NCI-H446 treated with DMSO at 0.1 percent for 48 hours (cell line): ENCODE data around the gene DQX1.
A peak's percentile ranks its signal among the peaks of the same experiment; 100 is the strongest.

Experiments used
- DNase-seq: peaks from one replicate; lab custom pipeline; 2025; lab: John Stamatoyannopoulos, UW

The DQX1 gene

GRCh38 chr2:74511104-74511989 lies 14.7 kb downstream of the DQX1 start:
- DNase-seq: peak; percentile 1

GRCh38 chr2:74510272-74510671 lies 15.8 kb downstream of the DQX1 start:
- DNase-seq: no peak

GRCh38 chr2:74507926-74508520 lies 18.0 kb downstream of the DQX1 start:
- DNase-seq: peak; percentile 16

GRCh38 chr2:74507145-74507925 lies 18.7 kb downstream of the DQX1 start, which contains the start of gene PCGF1:
Gene PCGF1, minus strand, starts transcription at chr2:74507695. Its CDS starts 27 bp downstream, at chr2:74507668.
- peak; percentile 91 for DNase-seq

GRCh38 chr2:74505448-74506246 lies 20.4 kb downstream of the DQX1 start:
- DNase-seq: no peak

GRCh38 chr2:74504591-74504990 lies 21.4 kb downstream of the DQX1 start:
- no peak for DNase-seq

GRCh38 chr2:74503506-74504475 lies 22.2 kb downstream of the DQX1 start:
- DNase-seq: no peak

GRCh38 chr2:74502720-74503505 lies 23.1 kb downstream of the DQX1 start:
- DNase-seq: no peak

GRCh38 chr2:74502147-74502719 lies 23.8 kb downstream of the DQX1 start:
- no peak for DNase-seq

- no peak for DNase-seq
Observed at GRCh38 chr2:74501335-74502071, 24.5 kb downstream of the DQX1 start.

GRCh38 chr2:74500578-74500946 lies 25.5 kb downstream of the DQX1 start:
- DNase-seq: no peak

GRCh38 chr2:74499940-74500577 lies 26.0 kb downstream of the DQX1 start:
- no peak for DNase-seq

GRCh38 chr2:74499267-74499939 lies 26.6 kb downstream of the DQX1 start, which contains the start of gene LBX2:
Gene LBX2, minus strand, starts transcription at chr2:74499603. Its CDS starts 66 bp downstream, at chr2:74499537.
- no peak for DNase-seq

GRCh38 chr2:74498500-74499266 lies 27.3 kb downstream of the DQX1 start:
- DNase-seq: no peak

GRCh38 chr2:74497777-74498499 lies 28.1 kb downstream of the DQX1 start:
- DNase-seq: no peak
